GM18517 (cell line): ENCODE measurements around the gene ZRANB1.

Experiments used
- ATAC-seq: cut with Tn5 transposase; IDR thresholded peaks from one replicate; pipeline ENCODE4 v1.9.1; 2021; ENCODE audit warnings: mild to moderate bottlenecking, moderate library complexity; ENCODE audit not compliant: unreplicated experiment

Gene ZRANB1

DNA sequence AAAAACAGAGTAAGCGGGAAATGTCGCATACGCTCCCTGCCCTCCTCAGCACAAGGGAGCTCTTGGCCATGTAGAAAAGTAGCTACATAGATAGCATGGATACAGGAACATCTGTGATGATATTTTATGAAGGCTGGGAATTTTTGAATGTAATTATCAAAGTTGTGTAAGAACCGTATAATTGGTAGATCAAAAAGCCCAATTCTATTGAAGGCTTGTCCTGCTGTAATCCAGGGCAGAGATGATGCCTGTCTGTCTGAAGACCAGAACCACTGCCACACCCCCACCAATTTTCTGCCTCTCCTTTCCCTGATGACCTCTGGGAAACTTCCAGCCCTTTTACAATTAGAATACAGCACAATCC lies 51.4 kb downstream of the ZRANB1 start:
- no peak for ATAC-seq

- ATAC-seq = no peak
These were observed 52.0 kb downstream of the ZRANB1 start for GRCh38 chr10:124993736-124994451.

- no peak for ATAC-seq
These were observed 52.9 kb downstream of the ZRANB1 start for GRCh38 chr10:124994573-124995473.

GRCh38 chr10:124995605-124996004 lies 53.7 kb downstream of the ZRANB1 start:
- no peak for ATAC-seq

GRCh38 chr10:124996127-124996853 lies 54.4 kb downstream of the ZRANB1 start:
- no peak for ATAC-seq

DNA sequence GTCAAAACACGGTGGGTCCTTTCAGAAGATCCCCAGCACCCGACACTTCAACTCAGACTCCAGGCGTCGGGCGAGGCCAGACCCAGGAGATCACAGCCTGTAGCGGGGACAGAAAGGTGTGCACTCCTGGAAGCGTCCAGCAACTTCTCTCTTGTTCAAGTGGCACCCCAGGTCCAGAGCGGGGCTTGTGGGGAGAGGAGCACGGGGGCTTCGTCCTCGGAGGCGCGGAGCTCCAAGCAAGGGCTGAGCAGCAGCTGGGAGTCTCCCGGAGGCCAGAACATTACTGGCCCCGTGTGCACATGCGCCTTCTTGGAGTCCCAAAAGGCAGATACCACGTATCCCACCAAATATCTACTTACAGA lies 54.9 kb downstream of the ZRANB1 start:
- no peak for ATAC-seq

- no peak for ATAC-seq
These were observed 55.4 kb downstream of the ZRANB1 start for GRCh38 chr10:124997306-124997705.

DNA sequence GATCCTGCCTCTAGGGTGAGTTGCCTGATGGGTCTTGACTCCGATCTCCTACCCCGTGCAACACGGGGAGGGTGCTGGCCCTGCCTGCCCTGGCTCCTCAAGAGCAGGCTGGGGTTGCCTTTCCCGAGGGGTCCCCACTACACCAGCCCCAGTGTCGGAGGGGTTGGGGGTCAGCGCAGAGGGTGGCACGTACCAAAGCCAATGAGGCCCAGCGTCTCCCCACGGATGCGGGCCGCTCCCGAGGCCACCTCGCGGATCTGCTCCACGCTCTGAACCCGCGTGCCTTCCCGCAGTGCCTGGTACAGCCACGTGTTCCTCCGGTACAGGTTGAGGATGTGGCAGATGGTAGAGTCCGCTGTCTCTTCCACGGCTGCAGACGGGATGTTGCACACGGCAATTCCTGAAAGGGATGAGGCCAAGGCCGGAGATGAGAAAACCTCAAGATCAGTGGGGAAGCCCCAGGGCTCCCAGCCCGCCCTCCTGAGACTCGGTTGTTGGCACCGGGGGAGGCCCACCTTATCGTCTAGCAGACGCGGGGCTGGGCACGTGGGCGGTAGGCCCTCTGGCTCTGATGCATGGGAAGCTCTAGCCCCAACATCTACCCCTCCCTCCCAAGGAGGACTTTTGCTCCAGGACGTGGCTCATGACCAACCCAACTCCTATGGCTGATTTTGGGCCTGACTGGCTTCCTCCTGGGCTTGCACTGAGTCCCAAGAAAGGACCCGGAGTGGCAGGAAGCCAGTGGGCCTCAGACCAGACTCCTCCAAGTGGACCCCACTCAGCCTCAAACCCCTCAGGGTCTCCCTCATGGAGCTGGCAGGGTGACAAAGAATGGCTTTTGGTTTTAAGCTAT lies 56.1 kb downstream of the ZRANB1 start:
- ATAC-seq = no peak

DNA sequence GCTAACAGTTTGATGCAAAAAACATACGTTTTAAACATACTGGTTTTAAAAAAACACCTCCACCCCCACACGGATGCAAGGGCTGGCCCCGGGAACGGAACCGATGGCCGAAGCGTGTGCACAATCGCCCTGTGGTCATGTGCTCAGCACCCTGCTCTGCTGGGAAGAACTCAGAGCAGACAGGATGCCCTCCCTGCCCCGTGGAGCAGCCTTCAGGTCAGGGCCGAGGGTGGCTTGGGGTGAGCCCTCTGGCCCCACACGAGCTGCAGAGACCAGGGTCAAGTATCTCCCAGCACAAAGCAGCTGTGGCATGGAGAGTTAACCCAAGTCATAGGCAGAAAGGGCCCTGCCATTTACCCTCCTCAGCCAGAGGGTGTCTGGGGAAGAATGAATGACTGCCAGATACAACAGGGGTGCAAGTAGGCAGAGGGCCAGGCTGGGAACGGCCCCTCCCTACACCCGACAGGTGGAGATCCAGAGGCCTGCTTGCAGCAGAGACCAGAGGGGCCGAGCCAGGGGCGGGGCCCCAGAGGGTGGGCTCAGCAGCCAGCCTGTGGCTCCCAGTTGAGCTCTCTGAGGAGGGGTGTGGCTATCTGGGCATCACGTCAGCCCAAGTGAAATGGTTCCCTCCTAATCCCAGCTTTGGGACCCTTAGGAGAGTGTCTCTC lies 56.8 kb downstream of the ZRANB1 start:
- ATAC-seq = no peak

- no peak for ATAC-seq
These were observed 57.8 kb downstream of the ZRANB1 start for GRCh38 chr10:124999433-125000365.

- ATAC-seq = no peak
These were observed 58.7 kb downstream of the ZRANB1 start for GRCh38 chr10:125000366-125001312.

DNA sequence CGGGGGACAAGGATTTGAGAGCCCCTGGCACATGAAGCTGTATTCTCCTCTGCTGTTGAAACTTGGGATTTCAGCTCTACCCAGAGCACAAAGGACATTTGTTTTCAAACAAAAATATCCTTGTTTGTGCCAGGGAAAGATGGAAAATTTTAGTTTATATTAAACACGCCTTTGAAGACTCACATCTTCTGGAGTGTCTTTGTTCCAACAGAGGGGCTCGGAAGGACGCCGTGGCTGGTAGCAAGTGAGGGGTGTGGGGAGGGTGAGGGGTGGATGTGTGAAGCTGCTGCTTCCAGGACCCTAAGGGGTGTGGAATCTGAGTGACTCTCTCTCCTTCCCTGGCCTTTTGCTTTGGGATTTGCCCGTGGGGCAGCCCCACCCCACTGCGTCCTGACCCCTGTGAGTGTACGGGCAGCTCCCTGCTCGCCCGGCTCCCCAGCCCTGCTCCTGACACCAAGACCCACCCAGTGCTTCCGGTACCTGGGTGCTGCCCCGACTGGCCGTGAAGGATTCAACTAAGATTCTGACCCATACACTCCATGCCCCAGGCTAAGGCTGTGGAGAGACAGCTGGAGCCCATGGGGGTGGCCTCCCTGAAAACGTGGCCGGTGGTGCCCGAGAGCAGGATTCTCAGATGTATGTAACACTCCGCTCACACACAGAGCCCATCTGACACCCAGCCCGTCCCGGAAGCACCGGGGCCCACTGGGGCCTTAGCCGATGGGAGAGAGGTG lies 59.6 kb downstream of the ZRANB1 start:
- no peak for ATAC-seq

- no peak for ATAC-seq
These were observed 60.1 kb downstream of the ZRANB1 start for GRCh38 chr10:125002047-125002422.

DNA sequence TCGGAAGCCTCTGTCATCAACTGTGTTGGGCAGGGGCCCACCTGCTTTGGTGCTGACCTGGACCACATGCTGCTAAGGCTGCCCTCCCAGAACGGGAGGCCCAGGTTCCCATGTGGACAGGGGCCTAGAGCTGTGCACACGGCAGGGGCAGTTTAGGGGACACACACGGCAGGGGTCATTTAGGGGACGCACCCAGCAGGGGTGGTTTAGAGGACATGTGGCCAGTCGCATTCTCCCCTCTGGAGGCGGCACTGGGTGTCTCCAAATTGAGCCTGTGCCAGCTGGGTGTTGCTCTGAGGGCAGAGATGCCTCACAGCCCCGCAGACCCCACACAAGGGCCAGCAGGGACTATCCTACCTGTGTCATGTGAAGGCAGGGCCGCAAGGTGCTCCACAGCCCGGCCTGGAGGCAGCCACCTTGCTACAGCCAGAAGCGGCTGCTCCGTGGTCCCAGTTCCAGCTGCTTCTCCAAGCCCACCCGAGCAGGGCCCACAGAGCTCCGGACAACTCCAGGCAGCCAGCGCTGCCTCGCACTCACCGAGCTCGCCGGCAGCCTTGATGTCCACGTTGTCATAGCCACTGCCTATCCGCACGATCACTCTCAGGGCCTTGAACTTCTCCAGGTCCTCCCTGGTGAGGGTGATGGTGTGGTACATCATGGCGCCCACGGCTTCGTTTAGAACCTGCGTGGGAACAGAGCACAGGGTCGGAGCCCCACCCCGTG lies 60.7 kb downstream of the ZRANB1 start:
- ATAC-seq = no peak

GRCh38 chr10:125003146-125003900 lies 61.4 kb downstream of the ZRANB1 start:
- ATAC-seq = no peak

GRCh38 chr10:125003901-125004467 lies 62.1 kb downstream of the ZRANB1 start:
- ATAC-seq = no peak
